Measurements from ENCODE around the gene SYNDIG1.

SYNDIG1 gene

DNA sequence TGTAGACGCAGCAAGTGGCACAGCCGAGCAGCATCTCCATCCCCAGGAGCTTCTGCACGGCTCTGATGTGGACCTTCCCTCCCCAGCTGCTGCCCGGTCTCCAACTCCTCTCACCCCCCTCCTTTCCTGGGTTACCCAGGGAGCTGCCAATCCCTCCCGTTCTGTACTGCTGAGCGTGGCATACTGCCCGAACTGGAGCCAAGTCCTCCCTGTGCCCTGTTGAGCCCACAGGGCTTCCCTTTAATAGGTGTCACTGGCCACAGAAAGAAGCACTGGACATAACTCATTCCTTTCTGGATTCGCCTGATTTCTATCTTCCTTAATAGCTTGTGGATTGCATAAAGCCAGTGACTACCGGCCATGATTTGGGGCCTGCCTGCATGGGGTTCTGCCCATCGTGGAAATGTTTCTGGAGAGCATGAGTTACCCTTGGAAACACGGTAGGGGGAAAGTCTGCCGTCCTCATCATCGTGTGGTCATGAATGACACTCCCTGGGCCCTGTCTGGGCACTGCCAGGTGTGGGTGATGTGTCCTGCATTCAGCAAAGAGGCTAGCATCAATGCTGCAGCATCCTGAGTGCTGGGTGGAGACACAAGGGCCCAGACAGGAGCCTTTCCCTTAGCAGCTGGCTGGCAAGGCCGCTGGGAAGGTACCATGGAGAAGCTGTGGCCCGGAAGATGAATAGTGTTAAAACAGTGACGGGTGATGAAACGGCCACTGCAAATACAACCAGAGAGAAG lies 189.7 kb downstream of the SYNDIG1 start:
- no peak for DNase-seq (ENCODE audit: low spot score)

DNA sequence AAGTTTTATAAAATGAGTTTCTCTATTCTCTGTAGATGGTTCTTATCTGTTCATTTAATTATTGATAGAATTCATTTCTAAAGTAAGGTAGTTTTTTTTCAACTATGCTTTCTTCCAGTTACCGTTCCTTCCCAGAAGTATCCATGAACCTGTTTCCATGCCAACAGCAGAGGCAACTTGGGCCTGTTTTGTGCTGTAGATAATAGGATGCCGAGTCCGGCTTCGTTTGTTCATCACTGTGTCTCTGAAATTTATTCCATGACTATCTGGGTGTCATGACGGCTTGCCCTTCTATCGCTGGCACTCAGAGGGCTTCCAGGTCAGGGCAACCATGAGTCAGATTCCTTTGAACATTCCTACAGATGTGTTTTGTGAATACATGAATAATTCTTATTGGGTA lies 190.4 kb downstream of the SYNDIG1 start:
- DNase-seq (ENCODE audit: low spot score) = no peak

DNA sequence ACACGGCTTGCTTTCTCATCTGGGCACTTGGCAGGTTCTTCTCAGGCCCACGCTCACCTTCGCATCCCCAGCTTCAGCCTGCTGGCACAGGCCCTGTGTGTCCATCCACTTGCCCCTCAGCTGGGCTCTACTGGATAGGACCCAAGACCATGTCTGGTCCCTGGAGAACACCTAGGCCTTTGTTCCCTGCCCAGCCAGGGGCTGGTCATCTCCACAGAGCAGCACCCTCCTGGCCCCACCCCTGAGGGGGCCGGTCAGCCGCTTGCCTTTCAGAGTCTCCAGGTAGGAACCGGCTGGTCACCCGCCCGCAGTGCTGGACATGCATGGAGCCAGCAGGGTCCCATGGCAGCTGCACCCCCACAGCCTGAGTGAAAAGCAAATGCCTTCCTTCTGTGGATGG lies 191.2 kb downstream of the SYNDIG1 start:
- DNase-seq (ENCODE audit: low spot score) = no peak

DNA sequence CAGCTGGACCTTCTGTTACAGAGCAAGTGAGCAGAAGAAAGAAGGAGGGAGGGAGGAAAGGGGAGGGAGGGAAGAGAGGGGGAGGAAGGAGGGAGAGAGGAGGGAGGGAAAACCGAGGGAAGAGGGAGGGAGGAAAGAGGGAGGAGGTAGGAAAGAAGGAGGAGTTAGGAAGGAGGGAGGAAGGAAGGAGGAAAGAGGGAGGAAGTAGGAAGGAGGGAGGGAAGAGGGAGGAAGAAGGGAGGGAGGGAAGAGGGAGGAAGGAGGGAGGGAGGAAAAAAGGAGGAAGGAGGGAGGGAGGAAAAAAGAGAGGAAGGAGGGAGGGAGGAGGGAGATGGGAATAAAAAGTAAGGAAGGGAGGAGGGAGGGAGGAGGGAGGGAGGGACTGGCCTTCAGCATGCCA lies 191.8 kb downstream of the SYNDIG1 start:
- DNase-seq (ENCODE audit: low spot score) = no peak

DNA sequence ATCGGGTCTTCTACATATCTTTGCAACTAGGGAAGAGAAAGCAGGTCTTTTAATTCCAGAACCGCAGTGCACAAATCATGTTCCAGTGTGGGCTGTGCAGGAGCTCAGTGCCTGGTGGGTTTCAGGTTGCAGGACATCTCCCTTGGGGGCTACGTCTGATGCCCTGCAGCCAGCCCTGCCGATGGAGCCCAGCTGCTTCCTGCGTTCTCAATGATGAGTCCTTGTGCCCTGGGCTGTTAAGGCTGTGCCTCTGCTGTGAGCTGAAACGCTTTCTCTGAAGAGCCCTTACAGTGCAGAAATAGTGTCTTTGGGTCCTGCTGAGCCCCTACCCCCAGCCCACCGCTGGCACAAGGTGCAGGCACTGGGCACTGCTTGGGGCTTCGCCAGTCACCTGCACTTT lies 192.9 kb downstream of the SYNDIG1 start:
- DNase-seq (ENCODE audit: low spot score) = no peak

DNA sequence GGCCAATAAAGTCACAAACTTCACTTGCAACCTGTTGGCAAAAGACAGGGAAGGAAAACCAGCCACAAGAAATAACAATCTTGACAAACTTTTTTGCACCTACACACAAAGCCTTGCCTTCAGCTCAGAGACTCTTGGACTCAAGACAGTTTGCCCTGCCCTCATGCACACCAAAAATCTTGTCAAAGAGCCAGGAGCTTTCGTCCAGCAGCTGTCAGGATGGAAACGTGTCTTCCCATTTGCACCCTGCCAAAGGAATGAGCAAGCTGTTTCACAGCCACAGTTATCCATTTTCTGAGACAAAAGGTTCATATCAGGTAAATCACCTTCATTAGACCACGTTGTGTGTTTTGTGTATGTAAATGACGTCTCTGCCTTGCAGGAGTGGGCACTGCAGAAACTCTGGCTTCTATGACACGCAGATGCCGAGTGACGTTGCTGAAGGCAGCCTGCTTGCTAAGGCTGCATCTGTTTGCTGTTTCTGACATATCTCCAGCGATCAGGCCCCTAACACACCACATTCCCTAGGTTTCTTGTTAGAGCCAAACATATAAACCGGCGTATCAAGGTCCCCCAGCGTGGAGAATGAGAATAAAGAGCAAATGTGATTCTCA lies 193.4 kb downstream of the SYNDIG1 start:
- DNase-seq (ENCODE audit: low spot score) = no peak

DNA sequence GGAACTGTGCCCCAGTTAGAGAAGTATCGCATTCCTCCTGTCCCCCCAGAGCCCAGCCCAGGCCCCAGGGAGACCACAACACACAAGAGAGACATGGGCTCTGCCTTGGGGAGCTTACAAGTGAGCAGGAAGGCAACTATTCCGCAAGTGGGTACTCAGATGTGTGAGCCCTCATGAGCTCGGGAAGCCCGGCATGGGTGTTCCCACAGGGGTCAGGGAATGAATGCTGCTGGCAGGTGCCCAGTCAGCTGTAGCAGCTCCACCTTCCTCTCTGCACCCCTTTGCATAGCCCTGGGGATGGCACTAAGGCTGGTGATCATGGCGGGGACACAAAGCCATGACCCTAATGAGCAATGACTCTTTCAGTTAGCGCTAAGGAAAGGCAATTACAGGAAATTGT lies 194.1 kb downstream of the SYNDIG1 start:
- no peak for DNase-seq (ENCODE audit: low spot score)

DNA sequence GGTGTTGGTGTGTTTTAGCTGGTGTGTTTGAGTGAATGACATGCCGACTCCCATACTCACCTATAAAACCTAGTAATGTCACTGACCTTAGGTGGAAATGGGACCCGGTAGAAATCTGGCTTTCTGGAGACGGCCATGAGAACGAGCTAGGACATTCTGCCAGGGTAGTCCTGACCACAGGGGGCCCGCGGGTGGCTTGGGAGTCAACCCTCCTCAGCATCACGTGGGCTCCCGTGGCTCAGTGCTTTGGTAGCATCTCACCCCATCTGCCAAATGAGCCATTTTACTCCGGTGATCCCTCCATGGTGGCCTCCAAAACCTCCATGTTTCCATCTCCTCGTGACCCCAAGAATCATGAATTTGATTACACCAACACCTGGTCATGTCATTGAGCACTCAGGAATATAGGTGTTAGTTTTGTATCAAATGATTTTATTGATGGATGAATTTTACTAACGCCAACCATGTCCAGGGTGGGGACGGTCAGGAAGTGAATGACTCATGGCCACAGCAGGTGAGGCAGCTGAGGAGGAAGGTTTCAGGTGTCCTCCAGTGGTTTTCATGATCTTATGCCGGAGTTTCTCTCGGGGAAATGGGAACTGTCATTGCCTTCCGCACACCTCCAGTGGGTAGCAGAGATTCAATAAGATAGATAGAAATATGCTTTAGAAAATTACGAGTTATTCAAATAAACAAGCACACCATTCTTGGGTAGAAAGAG lies 195.0 kb downstream of the SYNDIG1 start:
- DNase-seq (ENCODE audit: low spot score) = no peak

DNA sequence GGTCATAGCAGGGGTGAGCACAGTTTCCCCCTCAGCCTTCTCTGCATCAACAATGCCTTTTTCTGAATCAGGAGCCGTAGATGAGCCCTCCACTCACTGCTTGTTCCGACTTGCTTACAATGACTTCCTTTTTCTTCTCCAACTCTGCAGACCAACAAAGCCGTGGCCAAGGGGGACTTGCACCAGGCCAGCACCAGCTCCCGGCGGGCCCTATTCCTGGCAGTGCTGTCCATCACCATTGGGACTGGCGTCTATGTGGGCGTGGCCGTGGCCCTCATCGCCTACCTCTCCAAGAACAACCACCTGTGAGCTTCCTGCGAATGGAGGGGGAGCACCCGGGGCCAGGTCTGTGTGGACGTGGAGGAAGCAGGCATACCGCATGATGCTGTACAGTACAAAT lies 195.8 kb downstream of the SYNDIG1 start:
- no peak for DNase-seq (ENCODE audit: low spot score)

DNA sequence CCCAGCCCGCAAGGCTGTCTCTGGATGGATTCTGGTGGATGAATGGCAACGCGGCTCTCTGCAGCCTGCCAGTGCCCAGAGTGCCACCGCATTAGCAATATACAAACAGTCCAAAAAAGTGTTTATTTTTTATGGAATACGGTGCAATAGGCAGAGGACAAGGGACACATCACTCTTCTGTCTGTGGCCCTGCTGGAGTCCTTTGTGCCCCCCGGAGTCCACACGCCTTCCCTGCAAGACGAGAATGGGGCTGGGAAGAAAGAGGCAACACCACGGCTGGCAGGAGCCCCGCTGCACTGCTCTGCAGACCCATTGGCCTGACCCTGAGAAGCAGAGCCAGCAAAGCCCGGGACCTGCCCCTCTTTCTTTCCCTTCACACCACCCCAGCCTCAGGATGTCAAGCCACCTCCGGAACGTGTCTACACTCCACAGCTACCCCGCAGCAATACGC lies 196.3 kb downstream of the SYNDIG1 start:
- no peak for DNase-seq (ENCODE audit: low spot score)

DNA sequence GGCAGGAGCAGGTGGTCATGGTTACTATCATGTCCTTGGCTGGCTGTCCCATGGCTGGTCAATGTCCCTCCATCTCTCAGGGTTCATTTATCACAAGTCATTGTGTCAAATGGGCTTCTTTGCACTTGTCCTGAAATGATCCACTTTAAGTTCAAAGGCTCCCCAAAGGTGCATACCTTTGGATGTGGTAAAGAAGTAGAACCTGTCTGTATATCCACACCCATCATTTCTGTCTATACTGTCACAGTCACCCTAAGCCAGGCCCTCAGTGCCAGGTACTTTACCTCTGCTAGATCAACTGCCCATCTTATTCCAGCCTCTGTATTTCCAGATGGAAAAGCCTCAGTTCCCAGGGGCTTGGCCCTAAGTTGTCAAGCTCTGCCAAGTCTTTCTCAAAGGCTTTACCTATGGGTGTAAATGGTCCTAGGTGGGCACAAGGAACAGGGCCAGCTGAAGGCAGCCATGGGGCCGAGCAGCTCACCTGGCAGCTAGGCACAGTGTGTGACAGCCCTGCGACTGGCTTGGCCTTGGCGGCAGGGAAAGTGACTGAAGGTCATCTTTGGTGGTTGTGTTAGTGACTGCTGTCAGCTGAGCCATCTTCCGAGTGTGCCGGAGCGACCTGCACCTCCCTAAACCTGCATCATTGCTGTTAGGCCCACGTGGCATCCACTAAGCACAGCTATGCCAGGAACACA lies 198.4 kb downstream of the SYNDIG1 start:
- DNase-seq (ENCODE audit: low spot score) = no peak

DNA sequence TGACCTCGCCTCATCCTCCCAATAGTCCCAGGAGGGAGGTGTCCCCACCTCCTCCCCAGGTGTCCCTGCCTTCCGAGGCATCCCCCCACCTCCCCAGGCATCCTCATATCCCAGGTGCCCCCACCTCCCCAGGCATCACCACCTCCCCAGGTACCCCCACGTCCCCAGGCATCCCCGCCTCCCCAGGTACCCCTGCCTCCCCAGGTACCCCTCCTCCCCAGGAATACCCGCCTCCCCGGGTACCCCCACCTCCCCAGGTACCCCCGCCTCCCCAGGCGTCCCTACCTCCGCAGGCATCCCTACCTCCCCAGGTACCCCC lies 198.9 kb downstream of the SYNDIG1 start:
- DNase-seq (ENCODE audit: low spot score) = no peak

DNA sequence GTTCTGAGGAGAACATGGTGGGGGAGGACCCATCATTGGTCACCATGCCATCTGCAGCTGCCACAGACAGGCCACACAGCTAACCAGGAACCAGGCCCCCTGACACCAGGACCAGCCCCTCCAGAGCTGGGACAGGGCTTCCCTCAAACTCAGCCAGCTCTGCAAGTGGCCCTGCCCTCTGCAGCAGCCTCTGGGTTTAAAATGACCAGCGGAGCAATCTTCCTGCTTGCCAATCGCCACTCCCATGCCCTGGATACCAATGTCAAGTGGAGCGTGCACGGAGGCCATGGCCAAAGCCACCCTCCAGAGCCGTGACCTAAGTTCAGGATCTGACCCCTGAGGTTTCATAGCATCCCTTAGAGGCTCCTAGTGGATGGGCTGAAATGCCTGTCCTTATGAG lies 199.4 kb downstream of the SYNDIG1 start:
- no peak for DNase-seq (ENCODE audit: low spot score)

DNA sequence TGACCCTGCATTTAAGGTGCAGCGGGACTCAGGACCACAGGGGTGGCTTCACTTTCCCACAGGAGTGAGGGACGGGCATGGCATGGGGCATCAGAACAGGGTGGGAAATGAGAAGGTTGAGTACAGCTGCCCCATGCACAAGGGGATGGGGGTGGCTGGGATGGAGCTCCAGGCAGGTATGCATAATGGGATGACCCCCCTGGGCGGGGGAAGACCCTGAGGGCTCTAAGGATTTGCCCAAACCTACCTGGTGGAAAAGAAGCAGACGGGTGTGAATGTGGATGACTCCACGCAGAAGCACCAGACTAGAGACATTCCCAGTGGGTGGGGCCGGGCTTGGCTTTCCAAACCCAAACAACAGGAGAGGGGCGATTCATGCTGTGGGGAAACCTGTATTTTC lies 200.3 kb downstream of the SYNDIG1 start:
- no peak for DNase-seq (ENCODE audit: low spot score)

DNA sequence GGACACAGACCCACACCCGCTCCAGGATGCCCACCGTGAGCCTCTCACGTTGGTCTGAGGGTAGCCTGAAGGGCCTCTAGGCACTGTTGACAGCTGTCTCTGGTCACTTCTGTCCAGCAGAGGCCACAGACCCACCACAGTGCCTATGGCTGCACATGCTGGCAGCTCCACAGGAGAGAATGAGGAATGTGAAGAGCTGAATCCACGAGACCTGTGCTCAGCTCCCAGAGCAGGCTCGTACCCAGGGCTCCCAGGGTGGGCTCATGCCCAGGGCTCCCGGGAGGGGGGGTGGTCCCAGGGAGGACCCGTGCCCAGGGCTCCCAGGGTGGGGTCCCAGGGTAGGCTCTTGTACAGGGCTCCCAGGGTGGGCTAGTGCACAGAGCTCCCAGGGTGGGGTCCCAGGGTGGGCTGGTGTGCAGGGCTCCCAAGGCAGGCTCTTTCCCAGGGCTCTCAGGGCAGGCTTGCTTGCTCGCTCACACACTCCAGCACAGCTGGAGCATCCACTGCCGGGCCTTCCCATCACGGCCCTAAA lies 201.0 kb downstream of the SYNDIG1 start:
- DNase-seq (ENCODE audit: low spot score) = no peak

DNA sequence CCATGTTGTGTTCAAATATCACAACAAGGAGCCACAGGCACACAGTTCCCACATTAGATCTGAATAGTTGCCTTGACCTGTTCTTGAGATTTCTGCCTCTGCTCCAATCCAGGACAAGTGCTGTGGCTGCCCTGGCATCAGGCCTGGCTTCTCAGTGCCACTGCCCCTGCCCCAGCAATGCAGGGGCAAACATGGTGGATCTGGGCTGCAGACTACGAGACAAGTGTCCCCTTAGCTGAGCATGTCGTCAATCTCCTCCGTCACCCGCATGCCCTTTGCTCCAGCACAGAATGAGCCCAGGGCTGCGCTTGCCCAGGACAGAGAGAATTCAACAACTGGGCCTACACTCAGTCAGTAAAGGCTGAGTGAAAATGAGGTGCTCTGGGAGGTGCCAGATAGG lies 201.6 kb downstream of the SYNDIG1 start:
- no peak for DNase-seq (ENCODE audit: low spot score)

DNA sequence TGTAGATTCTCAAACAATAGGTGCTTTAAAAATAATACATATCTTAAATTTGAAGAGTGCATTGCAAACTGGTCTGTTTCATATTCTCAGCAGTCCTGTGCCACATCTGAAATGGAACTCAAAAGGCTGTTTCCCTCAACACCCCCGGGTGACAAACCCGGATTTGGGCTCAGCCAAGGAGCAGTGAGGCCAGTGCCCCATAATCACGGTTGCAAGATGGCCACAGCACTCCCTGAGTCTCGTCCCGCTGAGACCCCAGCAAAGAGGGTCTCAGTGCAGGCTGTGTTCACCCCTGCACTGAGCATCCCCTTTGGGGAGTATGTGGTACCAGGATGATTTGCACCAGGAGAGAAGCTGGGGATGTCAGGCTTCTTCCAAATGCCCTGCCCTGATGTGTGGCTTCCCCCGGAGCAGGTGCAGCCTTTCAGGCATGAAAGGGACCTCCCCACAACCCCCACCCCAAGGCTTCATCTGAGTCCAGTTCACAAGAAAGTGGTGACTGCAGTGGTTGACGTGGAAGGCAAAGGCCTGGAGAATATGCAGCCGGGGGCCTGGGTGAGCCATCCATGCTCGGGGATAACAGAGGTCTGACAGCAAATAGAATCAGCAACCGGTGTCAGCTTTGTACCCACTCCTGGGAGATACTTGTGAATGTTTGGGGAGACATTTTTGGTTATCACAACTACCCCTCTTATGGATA lies 202.9 kb downstream of the SYNDIG1 start:
- DNase-seq (ENCODE audit: low spot score) = no peak

DNA sequence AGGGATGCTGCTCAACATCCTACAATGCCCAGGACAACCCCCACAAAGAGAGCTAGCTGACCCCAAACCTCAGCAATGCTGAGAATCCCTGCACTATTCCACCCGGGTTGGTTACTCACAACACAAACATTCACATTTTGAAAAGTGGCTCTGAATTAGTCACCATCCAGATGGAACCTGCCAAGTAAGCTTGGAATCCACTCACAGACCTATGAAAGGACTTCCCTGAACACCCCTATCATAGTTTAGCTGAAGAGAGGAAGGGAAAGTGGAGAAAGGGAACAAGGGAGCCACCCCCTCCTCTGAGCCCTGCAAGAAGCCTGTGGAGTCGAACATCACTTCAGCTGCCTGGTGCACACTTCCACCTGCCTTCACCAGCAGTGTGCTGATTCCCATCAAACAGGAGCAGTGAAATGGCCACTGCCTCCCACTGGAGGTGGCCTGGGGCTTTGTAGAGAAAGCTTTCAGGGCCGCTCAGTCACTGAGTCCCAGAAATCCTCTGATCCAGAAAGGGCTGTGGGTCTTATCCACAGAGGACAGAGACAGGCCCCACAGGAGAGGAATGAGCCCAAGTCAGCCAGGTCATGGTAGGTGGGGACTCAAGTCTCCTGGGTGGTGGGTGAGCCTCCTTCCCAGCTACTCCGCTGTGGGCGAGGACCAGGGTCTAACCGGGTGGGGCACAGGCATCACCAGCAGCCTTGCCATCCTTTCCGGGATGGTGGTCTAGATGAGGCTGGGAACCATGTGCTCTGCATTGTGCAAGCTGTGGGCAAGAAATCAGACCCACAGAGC lies 203.7 kb downstream of the SYNDIG1 start:
- DNase-seq (ENCODE audit: low spot score) = no peak

DNA sequence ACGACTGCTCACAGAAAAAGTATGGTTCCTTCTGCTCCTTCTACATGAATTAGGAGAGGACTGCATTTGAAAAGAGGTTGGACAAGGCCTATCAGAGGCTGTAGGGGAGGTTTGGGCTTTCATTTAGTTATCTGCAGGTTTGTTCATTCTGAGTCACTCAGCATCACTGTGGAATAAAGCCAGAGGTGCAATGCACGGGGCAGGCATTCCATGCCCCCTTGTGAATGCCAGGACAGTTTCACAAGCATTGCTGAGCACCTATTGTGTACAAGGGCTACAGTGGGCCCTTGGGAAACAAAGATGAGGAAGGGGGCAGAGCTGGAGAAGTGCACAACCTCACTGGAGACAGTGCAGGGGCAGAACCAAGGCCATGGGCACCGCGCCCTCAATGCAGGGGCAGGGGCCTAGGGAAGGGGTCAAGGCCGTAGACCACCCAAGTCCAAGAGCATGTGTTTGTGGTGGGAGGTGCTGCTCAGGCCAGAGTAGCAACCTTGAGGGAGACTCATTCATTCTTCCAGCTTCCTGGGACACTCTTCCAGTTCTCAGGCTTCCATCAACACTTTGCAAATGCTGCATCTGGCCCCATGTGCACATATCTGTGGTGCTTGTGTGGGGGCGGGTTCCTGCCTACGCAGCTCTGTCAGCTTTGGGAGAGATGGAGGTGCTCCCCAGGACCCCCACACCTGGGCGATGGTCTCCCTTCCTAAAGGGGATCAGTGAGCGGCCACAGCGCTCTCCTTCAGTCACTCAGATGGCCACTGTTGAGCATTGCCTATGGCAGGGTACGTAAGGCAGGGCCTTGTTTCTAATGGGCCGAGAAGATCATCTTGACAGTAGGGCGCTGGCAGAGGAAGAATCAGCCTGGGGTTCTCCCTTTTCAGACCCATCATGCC lies 204.5 kb downstream of the SYNDIG1 start:
- no peak for DNase-seq (ENCODE audit: low spot score)
